OCI-LY1 (cell line): ENCODE data around the gene IL31.

Source experiments
- H2AFZ ChIP-seq: fragments of 200-600 bp; sonication (generic), shearing (Covaris generic); 2 replicates; pipeline ENCODE4 v1.6.0; 2014; ENCODE audit warnings: antibody characterized with exemption, mild to moderate bottlenecking, low read length
- H3F3A ChIP-seq: fragments of 200-600 bp; sonication (generic), shearing (Covaris generic); 2 replicates; pipeline ENCODE4 v1.6.0; 2014; ENCODE audit warnings: mild to moderate bottlenecking, antibody characterized with exemption, low read length, moderate library complexity; ENCODE audit not compliant: insufficient read depth
- H3K27ac ChIP-seq: fragments of 200-600 bp; sonication (generic); 2 replicates; pipeline ENCODE4 v1.5.1; 2014; ENCODE audit warnings: low read length, mixed run types, mild to moderate bottlenecking, low read depth; ENCODE audit not compliant: poor library complexity, severe bottlenecking
- H3K27me3 ChIP-seq: fragments of 200-600 bp; sonication (generic); 2 replicates; pipeline ENCODE4 v1.6.0; 2014; ENCODE audit warnings: antibody characterized with exemption, mild to moderate bottlenecking, low read length, moderate library complexity; ENCODE audit not compliant: insufficient read depth
- H3K36me3 ChIP-seq: fragments of 200-600 bp; sonication (generic); 2 replicates; pipeline ENCODE4 v1.6.1; 2014; ENCODE audit warnings: mild to moderate bottlenecking, antibody characterized with exemption, low read length, moderate library complexity, mixed read lengths; ENCODE audit not compliant: insufficient read depth
- H3K4me1 ChIP-seq: fragments of 200-600 bp; sonication (generic); 2 replicates; pipeline ENCODE4 v1.5.1; 2014; ENCODE audit warnings: mild to moderate bottlenecking, low read length, moderate library complexity; ENCODE audit not compliant: insufficient read depth, severe bottlenecking
- H3K4me2 ChIP-seq: fragments of 200-600 bp; sonication (generic), shearing (Covaris generic); 2 replicates; pipeline ENCODE4 v1.6.1; 2014; ENCODE audit warnings: low read length
- H3K4me3 ChIP-seq: fragments of 200-600 bp; sonication (generic); 2 replicates; pipeline ENCODE4 v1.5.1; 2014; ENCODE audit warnings: low read length, low read depth, mild to moderate bottlenecking, mixed read lengths; ENCODE audit not compliant: poor library complexity, severe bottlenecking
- H3K79me2 ChIP-seq: fragments of 200-600 bp; shearing (Covaris generic); 2 replicates; pipeline ENCODE4 v1.6.1; 2016; ENCODE audit warnings: mixed run types, low read length, mixed read lengths; ENCODE audit not compliant: insufficient read depth
- H3K9ac ChIP-seq: fragments of 200-600 bp; sonication (generic), shearing (Covaris generic); 2 replicates; pipeline ENCODE4 v1.6.1; 2014; ENCODE audit warnings: mild to moderate bottlenecking, low read length, mixed read lengths
- H3K9me2 ChIP-seq: fragments of 200-600 bp; sonication (generic), shearing (Covaris generic); 2 replicates; pipeline ENCODE4 v1.6.1; 2014; ENCODE audit warnings: low read depth, mild to moderate bottlenecking, low read length, mixed read lengths
- H3K9me3 ChIP-seq: fragments of 200-600 bp; shearing (Covaris generic); 2 replicates; pipeline ENCODE4 v1.6.1; 2014; ENCODE audit warnings: low read length, mixed read lengths
- H4K20me1 ChIP-seq: fragments of 200-600 bp; sonication (generic), shearing (Covaris generic); 2 replicates; pipeline ENCODE4 v1.6.0; 2016; ENCODE audit warnings: mild to moderate bottlenecking, low read length; ENCODE audit not compliant: insufficient read depth
- EZH2 ChIP-seq: fragments of 200-600 bp; sonication (generic), shearing (Covaris generic); IDR thresholded peaks from 2 replicates; pipeline ENCODE4 v1.8.0; 2017; ENCODE audit warnings: borderline replicate concordance, mixed run types, mild to moderate bottlenecking, antibody characterized with exemption, low read length, moderate library complexity, mixed read lengths
- TF ChIP-seq, protein P1 (sequence below): fragments of 200-600 bp; sonication (generic), shearing (Covaris generic); IDR thresholded peaks from 2 replicates; pipeline ENCODE4 v1.5.1; 2017; ENCODE audit warnings: mild to moderate bottlenecking, antibody characterized with exemption, low read length, moderate library complexity, mixed read lengths

Gene IL31

DNA sequence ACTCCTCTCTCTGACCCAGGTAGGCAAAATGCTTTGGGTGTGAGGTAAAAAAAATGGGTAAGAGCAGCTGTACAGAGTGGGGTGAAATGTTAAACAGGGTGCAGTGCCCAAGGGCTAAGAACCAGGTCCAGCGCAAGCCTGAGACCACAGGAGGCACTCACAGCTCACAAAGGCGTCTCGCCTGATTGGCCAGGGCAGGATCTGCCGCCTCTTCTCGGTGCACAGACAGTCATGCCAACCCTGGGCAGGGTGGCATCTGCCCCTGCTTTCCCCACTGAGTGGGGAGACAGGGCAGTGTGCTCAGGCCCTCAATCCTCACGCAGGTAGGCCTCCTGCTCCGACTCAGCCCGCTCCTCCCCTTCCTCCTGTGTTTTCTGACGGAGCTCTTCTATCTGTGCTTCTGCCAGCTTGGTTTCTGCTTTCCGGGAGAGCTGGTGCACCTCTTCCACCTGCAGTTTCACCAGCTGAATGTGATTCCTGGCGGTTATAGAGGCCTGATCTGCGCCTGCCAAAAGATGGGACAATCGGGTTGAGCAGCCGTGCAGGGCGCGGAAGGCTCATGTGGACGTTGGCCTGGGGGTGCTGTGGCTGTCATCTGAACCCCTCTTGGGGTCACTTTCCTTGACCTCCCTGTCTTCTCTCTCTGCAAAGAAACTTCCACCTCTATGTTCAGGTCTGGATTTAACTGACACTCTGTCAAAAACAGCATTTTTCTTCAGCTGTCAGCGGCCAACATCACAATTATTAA is 34.2 kb upstream of the IL31 start:
- Histone ChIP-seq H3K79me2 (no peaks in the 10 kb centered on the region), H3K4me1 (peaks cover 12% of the 10 kb centered on the region), H2AFZ (no peak overlapping the region), H4K20me1 (no peaks in the 10 kb centered on the region), H3F3A (no peaks in the 10 kb centered on the region), H3K9ac (no peak overlapping the region), H3K9me3 (no peaks in the 10 kb centered on the region), H3K4me2 (no peak overlapping the region), H3K9me2 (no peaks in the 10 kb centered on the region), H3K27ac (no peak overlapping the region), H3K4me3 (no peak overlapping the region), H3K27me3 (no peaks in the 10 kb centered on the region), H3K36me3 (peaks cover 58% of the 10 kb centered on the region)
- TF ChIP-seq, protein P1, sequence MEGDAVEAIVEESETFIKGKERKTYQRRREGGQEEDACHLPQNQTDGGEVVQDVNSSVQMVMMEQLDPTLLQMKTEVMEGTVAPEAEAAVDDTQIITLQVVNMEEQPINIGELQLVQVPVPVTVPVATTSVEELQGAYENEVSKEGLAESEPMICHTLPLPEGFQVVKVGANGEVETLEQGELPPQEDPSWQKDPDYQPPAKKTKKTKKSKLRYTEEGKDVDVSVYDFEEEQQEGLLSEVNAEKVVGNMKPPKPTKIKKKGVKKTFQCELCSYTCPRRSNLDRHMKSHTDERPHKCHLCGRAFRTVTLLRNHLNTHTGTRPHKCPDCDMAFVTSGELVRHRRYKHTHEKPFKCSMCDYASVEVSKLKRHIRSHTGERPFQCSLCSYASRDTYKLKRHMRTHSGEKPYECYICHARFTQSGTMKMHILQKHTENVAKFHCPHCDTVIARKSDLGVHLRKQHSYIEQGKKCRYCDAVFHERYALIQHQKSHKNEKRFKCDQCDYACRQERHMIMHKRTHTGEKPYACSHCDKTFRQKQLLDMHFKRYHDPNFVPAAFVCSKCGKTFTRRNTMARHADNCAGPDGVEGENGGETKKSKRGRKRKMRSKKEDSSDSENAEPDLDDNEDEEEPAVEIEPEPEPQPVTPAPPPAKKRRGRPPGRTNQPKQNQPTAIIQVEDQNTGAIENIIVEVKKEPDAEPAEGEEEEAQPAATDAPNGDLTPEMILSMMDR: no peak
- no peak for TF ChIP-seq EZH2

DNA sequence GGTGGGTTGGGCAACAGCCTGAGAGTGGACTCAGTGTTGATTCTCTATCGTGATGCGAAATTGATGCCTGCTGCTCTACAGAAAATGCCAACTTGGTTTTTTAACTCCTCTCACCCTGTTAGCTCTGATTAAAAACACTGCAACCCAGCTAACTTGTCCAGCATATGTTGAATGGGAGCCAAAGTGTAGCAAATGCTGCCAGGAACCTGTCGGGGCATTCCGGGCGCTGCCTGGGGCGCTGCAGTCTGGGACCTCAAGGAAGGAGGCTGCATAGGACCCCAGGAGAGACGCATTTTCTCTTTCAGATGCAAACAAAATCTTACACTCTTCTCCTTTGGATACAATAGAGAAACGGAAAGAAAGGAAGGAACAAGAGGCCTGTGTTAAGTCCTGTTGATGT is 33.4 kb upstream of the IL31 start:
- no peak for TF ChIP-seq EZH2
- TF ChIP-seq, protein P1: no peak
- H4K20me1 ChIP-seq: no peaks in the 10 kb centered on the region
- H3K79me2 ChIP-seq: no peaks in the 10 kb centered on the region
- H3K27me3 ChIP-seq: no peaks in the 10 kb centered on the region
- H2AFZ ChIP-seq: no peak overlapping the region
- no peak overlapping the region for H3K4me2 ChIP-seq
- H3K9me2 ChIP-seq: no peaks in the 10 kb centered on the region
- no peak overlapping the region for H3K27ac ChIP-seq
- H3K4me1 ChIP-seq: peaks cover 17% of the 10 kb centered on the region
- H3K36me3 ChIP-seq: peaks cover 50% of the 10 kb centered on the region
- H3F3A ChIP-seq: no peaks in the 10 kb centered on the region
- no peak overlapping the region for H3K4me3 ChIP-seq
- H3K9ac ChIP-seq: no peak overlapping the region
- no peaks in the 10 kb centered on the region for H3K9me3 ChIP-seq

DNA sequence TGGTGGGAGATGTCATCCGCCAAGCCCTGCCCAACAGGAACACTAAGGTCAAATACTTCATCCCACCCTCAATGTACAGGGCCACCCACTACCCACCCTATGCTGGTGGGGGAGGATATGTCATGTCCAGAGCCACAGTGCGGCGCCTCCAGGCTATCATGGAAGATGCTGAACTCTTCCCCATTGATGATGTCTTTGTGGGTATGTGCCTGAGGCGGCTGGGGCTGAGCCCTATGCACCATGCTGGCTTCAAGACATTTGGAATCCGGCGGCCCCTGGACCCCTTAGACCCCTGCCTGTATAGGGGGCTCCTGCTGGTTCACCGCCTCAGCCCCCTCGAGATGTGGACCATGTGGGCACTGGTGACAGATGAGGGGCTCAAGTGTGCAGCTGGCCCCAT is 33.0 kb upstream of the IL31 start:
- no peaks in the 10 kb centered on the region for H3K79me2 ChIP-seq
- peaks cover 17% of the 10 kb centered on the region for H3K4me1 ChIP-seq
- H3K9me2 ChIP-seq: no peaks in the 10 kb centered on the region
- H4K20me1 ChIP-seq: no peaks in the 10 kb centered on the region
- no peak overlapping the region for H3K4me2 ChIP-seq
- TF ChIP-seq, protein P1: no peak
- no peak for TF ChIP-seq EZH2
- no peak overlapping the region for H3K27ac ChIP-seq
- no peak overlapping the region for H3K4me3 ChIP-seq
- no peaks in the 10 kb centered on the region for H3K9me3 ChIP-seq
- no peak overlapping the region for H3K9ac ChIP-seq
- peaks cover 46% of the 10 kb centered on the region for H3K36me3 ChIP-seq
- no peaks in the 10 kb centered on the region for H3F3A ChIP-seq
- no peaks in the 10 kb centered on the region for H3K27me3 ChIP-seq
- H2AFZ ChIP-seq: no peak overlapping the region
